GM06990 (cell line): ENCODE data around the gene GPD1.

ENCODE experiments used
- DNase-seq: peaks from one replicate; pipeline ENCODE4 v3.0.0-alpha.2; 2011; ENCODE audit not compliant: insufficient read length; ENCODE audit errors: extremely low read depth
- H3K27me3 ChIP-seq: replicated peaks from 2 replicates; pipeline ENCODE4 v1.6.0; 2011; ENCODE audit warnings: low read length; ENCODE audit not compliant: control insufficient read depth, insufficient read depth
- H3K36me3 ChIP-seq: 2 replicates; pipeline ENCODE4 v1.5.1; 2011; ENCODE audit warnings: low read length; ENCODE audit not compliant: control insufficient read depth, insufficient read depth
- H3K4me3 ChIP-seq: replicated peaks from 2 replicates; pipeline ENCODE4 v1.5.1; 2011; ENCODE audit warnings: low read depth, mild to moderate bottlenecking, control low read depth, low read length
- CTCF ChIP-seq: IDR thresholded peaks from 2 replicates; pipeline ENCODE4 v1.5.1; 2011; ENCODE audit warnings: low read length, control low read depth, mild to moderate bottlenecking, inconsistent platforms; ENCODE audit not compliant: insufficient read depth, poor library complexity, severe bottlenecking

The GPD1 gene

GRCh38 chr12:50087151-50087550, 16.7 kb upstream of the GPD1 start:
- DNase-seq, result no peak
- Histone ChIP-seq H3K27me3 (no peaks in the 10 kb centered on the region), H3K36me3 (peaks cover 17% of the 10 kb centered on the region), H3K4me3 (no peak overlapping the region)
- no peak for TF ChIP-seq CTCF

GRCh38 chr12:50087995-50088394, 15.8 kb upstream of the GPD1 start:
- H3K27me3 ChIP-seq, result no peaks in the 10 kb centered on the region
- no peak for TF ChIP-seq CTCF
- peaks cover 17% of the 10 kb centered on the region for H3K36me3 ChIP-seq
- no peak for DNase-seq
- H3K4me3 ChIP-seq, result no peak overlapping the region

- Histone ChIP-seq H3K27me3 (no peaks in the 10 kb centered on the region), H3K36me3 (peaks cover 19% of the 10 kb centered on the region), H3K4me3 (no peak overlapping the region)
- no peak for DNase-seq
- peak; percentile 84 for TF ChIP-seq CTCF
Measured at GRCh38 chr12:50088577-50089335, 15.1 kb upstream of the GPD1 start.

GRCh38 chr12:50089730-50090129, 14.1 kb upstream of the GPD1 start:
- no peaks in the 10 kb centered on the region for H3K27me3 ChIP-seq
- no peak overlapping the region for H3K4me3 ChIP-seq
- no peak for DNase-seq
- TF ChIP-seq CTCF, result no peak
- H3K36me3 ChIP-seq, result peaks cover 24% of the 10 kb centered on the region

GRCh38 chr12:50090391-50090790, 13.4 kb upstream of the GPD1 start:
- Histone ChIP-seq H3K36me3 (peaks cover 24% of the 10 kb centered on the region), H3K27me3 (no peaks in the 10 kb centered on the region), H3K4me3 (no peak overlapping the region)
- DNase-seq, result no peak
- no peak for TF ChIP-seq CTCF
